ENCODE data around the gene COL21A1.

The COL21A1 gene

GRCh38 chr6:56246881-56247653 lies at the start of gene COL21A1:
COL21A1 (minus strand) TSS chr6:56247580; CDS start chr6:56182618, 64,962 bp downstream.
- peak; percentile 55 for TF ChIP-seq CTCF (IDR thresholded peaks at IDR 0.05; ENCODE audit: low read depth, low read length)
- peak; percentile 39 for DNase-seq (ENCODE audit: low read depth, low spot score)
- in situ Hi-C loops (cut with HindIII; ENCODE audit: low sequenced_read_pairs), result no loop called here
- H3K4me3 ChIP-seq (ENCODE audit: low read depth, low read length), result peak within 1 kb of the TSS; percentile 59

- in situ Hi-C loops (cut with HindIII; ENCODE audit: low sequenced_read_pairs), result no loop called here
- no peak for TF ChIP-seq CTCF (IDR thresholded peaks at IDR 0.05; ENCODE audit: low read depth, low read length)
- no peak for DNase-seq (ENCODE audit: low read depth, low spot score)
- H3K4me3 ChIP-seq (ENCODE audit: low read depth, low read length), result no peak overlapping the region
These were observed 46.4 kb upstream of the COL21A1 start for GRCh38 chr6:56293781-56294180.

GRCh38 chr6:56292505-56293181 lies 45.3 kb upstream of the COL21A1 start:
- in situ Hi-C loops (cut with HindIII; ENCODE audit: low sequenced_read_pairs), result no loop called here
- peak; percentile 80 for DNase-seq (ENCODE audit: low read depth, low spot score)
- TF ChIP-seq CTCF (IDR thresholded peaks at IDR 0.05; ENCODE audit: low read depth, low read length), result peak; percentile 60
- H3K4me3 ChIP-seq (ENCODE audit: low read depth, low read length), result no peak overlapping the region

GRCh38 chr6:56291302-56291917 lies 44.0 kb upstream of the COL21A1 start:
- in situ Hi-C loops (cut with HindIII; ENCODE audit: low sequenced_read_pairs), result no loop called here
- no peak for DNase-seq (ENCODE audit: low read depth, low spot score)
- no peak for TF ChIP-seq CTCF (IDR thresholded peaks at IDR 0.05; ENCODE audit: low read depth, low read length)
- H3K4me3 ChIP-seq (ENCODE audit: low read depth, low read length), result no peak overlapping the region

GRCh38 chr6:56289721-56290120 lies 42.3 kb upstream of the COL21A1 start:
- in situ Hi-C loops (cut with HindIII; ENCODE audit: low sequenced_read_pairs), result no loop called here
- TF ChIP-seq CTCF (IDR thresholded peaks at IDR 0.05; ENCODE audit: low read depth, low read length), result no peak
- no peak overlapping the region for H3K4me3 ChIP-seq (ENCODE audit: low read depth, low read length)
- DNase-seq (ENCODE audit: low read depth, low spot score), result no peak

- in situ Hi-C loops (cut with HindIII; ENCODE audit: low sequenced_read_pairs), result no loop called here
- DNase-seq (ENCODE audit: low read depth, low spot score), result no peak
- no peak for TF ChIP-seq CTCF (IDR thresholded peaks at IDR 0.05; ENCODE audit: low read depth, low read length)
- H3K4me3 ChIP-seq (ENCODE audit: low read depth, low read length), result no peak overlapping the region
These were observed 41.0 kb upstream of the COL21A1 start for GRCh38 chr6:56288347-56288746.
